K562 (cell line): ENCODE measurements around the gene TSPAN18. TPM values are rescaled to one million over a fixed set of nuclear protein-coding genes. Genes with fewer than 3 reads are reported as not detected.

Experiments used
- ATAC-seq: fragments of 200-7000 bp; cut with Tn5 transposase; 3 replicates; pipeline ENCODE4 v1.9.1; 2020; ENCODE audit warnings: moderate library complexity
- BruUV-seq: library from RNA; stranded (reverse); fragments of 400-500 nt; replicated peaks from 2 replicates; lab custom pipeline; 2021; lab: Mats Ljungman, UMichigan
- CTCF ChIA-PET: fragments of 300-600 bp; formaldehyde crosslinking; extraction: SDS; loops from one replicate; lab custom pipeline; 2021; ENCODE audit warnings: low intra/inter-chr PET ratio; lab: Yijun Ruan, JAX
- POLR2A ChIA-PET: fragments of 300-600, 350-650 bp; sonication (Branson Sonifier 250); formaldehyde crosslinking; extraction: SDS; loops from one replicate; lab custom pipeline; 2021; ENCODE audit warnings: antibody characterized with exemption, inconsistent platforms; lab: Yijun Ruan, JAX
- DNase-seq, 4 experiments: peaks; one replicate each; pipeline versions ENCODE4 v3.0.0 to v3.0.0-alpha.2; 2011 to 2018; ENCODE audit warnings: low spot score in 3 of 4, mixed read lengths in 3 of 4; ENCODE audit errors: extremely low read depth in 1 of 4
- FAIRE-seq: peaks from 2 replicates; lab custom pipeline; 2011; peaks lifted over from hg19 to GRCh38; lab: Jason Lieb, UNC
- H2AFZ ChIP-seq: 2 replicates; pipeline ENCODE4 v1.6.0; 2011; ENCODE audit warnings: low read depth, low read length, control low read depth, inconsistent platforms
- H3K27ac ChIP-seq: fragments of 200-600 bp; 3 replicates; pipeline ENCODE4 v1.8.0; 2011; ENCODE audit warnings: low read depth, mild to moderate bottlenecking, control low read depth, inconsistent platforms, low read length, moderate library complexity, mixed read lengths; ENCODE audit errors: extremely low read depth
- H3K27me3 ChIP-seq, 2 experiments: fragments of 300-600 bp in 1 of 2; 2 replicates in 1 of 2; 3 replicates in 1 of 2; pipeline versions ENCODE4 v1.6.0 to v1.8.0; 2011; ENCODE audit warnings: inconsistent platforms in 2 of 2, low read length in 2 of 2, mild to moderate bottlenecking in 1 of 2, mixed read lengths in 1 of 2, moderate library complexity in 1 of 2; ENCODE audit not compliant: control insufficient read depth in 2 of 2, insufficient read depth in 2 of 2
- H3K36me3 ChIP-seq: fragments of 300-600 bp; 3 replicates; pipeline ENCODE4 v1.8.0; 2011; ENCODE audit warnings: mild to moderate bottlenecking, low read length, inconsistent platforms; ENCODE audit not compliant: control insufficient read depth, insufficient read depth
- H3K4me1 ChIP-seq, 2 experiments: fragments of 200-600 bp in 1 of 2; replicated peaks in 1 of 2; 2 replicates in 1 of 2; 3 replicates in 1 of 2; pipeline versions ENCODE4 v1.5.1 to v1.8.0; 2011; ENCODE audit warnings: inconsistent platforms in 2 of 2, low read length in 2 of 2, mild to moderate bottlenecking in 1 of 2, mixed read lengths in 1 of 2, moderate library complexity in 1 of 2; ENCODE audit not compliant: control insufficient read depth in 2 of 2, insufficient read depth in 2 of 2
- H3K4me2 ChIP-seq: 2 replicates; pipeline ENCODE4 v1.6.1; 2011; ENCODE audit warnings: low read length, control low read depth, inconsistent platforms, mixed read lengths; ENCODE audit not compliant: insufficient read depth
- H3K4me3 ChIP-seq: fragments of 200-600 bp; sonication (generic), shearing (Covaris generic); 2 replicates; pipeline ENCODE4 v1.5.1; 2016; ENCODE audit warnings: control low read depth, inconsistent platforms
- H3K79me2 ChIP-seq: fragments of 200-600 bp; 3 replicates; pipeline ENCODE4 v1.8.0; 2011; ENCODE audit warnings: low read length, inconsistent platforms; ENCODE audit not compliant: control insufficient read depth, insufficient read depth
- H3K9ac ChIP-seq, 2 experiments: 2 replicates each; pipeline versions ENCODE4 v1.6.0 to v1.6.1; 2011; ENCODE audit warnings: low read depth in 2 of 2, low read length in 2 of 2, control low read depth in 1 of 2, inconsistent platforms in 1 of 2, mild to moderate bottlenecking in 1 of 2, mixed read lengths in 1 of 2; ENCODE audit not compliant: insufficient read depth in 1 of 2
- H3K9me1 ChIP-seq: one replicate; pipeline ENCODE4 v1.6.0; 2011; ENCODE audit warnings: inconsistent platforms, mild to moderate bottlenecking, low read length, moderate library complexity; ENCODE audit not compliant: control insufficient read depth, insufficient read depth
- H3K9me3 ChIP-seq: replicated peaks from 2 replicates; pipeline ENCODE4 v1.5.1; 2011; ENCODE audit warnings: low read depth, low read length, inconsistent platforms; ENCODE audit not compliant: control insufficient read depth, insufficient read depth
- H4K20me1 ChIP-seq: replicated peaks from 2 replicates; pipeline ENCODE4 v1.6.1; 2011; ENCODE audit warnings: low read length, inconsistent platforms, mixed read lengths; ENCODE audit not compliant: control insufficient read depth, insufficient read depth
- KDM1A ChIP-seq, 2 experiments: fragments of 450-650 bp; IDR thresholded peaks; 2 replicates each; pipeline ENCODE4 v1.6.1; 2016; ENCODE audit warnings: mild to moderate bottlenecking in 2 of 2
- NCOA4 ChIP-seq: fragments of 450-650 bp; IDR thresholded peaks from 2 replicates; pipeline ENCODE4 v1.6.1; 2018; ENCODE audit warnings: mild to moderate bottlenecking; ENCODE audit not compliant: partially characterized antibody
- RBM25 ChIP-seq: fragments of 200-400 bp; formaldehyde crosslinking; IDR thresholded peaks from 2 replicates; pipeline ENCODE4 v1.6.1; 2018; ENCODE audit warnings: low read length, low read depth, moderate library complexity; ENCODE audit not compliant: severe bottlenecking
- VEZF1 ChIP-seq: fragments of 200-800 bp; sonication (Bioruptor generic); IDR thresholded peaks from 2 replicates; pipeline ENCODE4 v1.6.1; 2017; ENCODE audit warnings: missing genetic modification characterization, missing compliant biosample characterization
- ZNF197 ChIP-seq: fragments of 200-800 bp; sonication (Bioruptor generic); IDR thresholded peaks from 2 replicates; pipeline ENCODE4 v1.6.1; 2016; ENCODE audit warnings: low read depth, missing genetic modification characterization, missing compliant biosample characterization
- WGBS: fragments of 100-300 bp; shearing (Covaris generic); methylation state at CpG from one replicate; pipeline ENCODE4 v1.1.6; 2016; ENCODE audit warnings: low coverage, mixed read lengths; ENCODE audit not compliant: insufficient coverage; ENCODE audit errors: missing lambda C conversion rate; 5-methylcytosine and 5-hydroxymethylcytosine counted together
- in situ Hi-C: fragments of 300-500 bp; cut with MboI; formaldehyde crosslinking; loops from 4 replicates; pipeline ENCODE4 v1.15.0; 2018; ENCODE audit warnings: inconsistent platforms, mixed read lengths
- intact Hi-C: fragments of 100-400 bp; cut with micrococcal nuclease; formaldehyde crosslinking; loops from 2 replicates; pipeline ENCODE4 v1.14.2; 2022
- polyA plus RNA-seq, 8 experiments: library from polyadenylated mRNA; depleted of rRNA in 4 of 8; stranded (reverse) in 5 of 8; unstranded in 3 of 8; fragments of >200 nt; fragmentation: Nextera tagmentation in 2 of 8; fragmentation: Illumina TruSeq in 1 of 8; extraction: Ambion mirVana in 2 of 8; extraction: Trizol in 1 of 8; gene quantifications; 2 replicates each; pipeline versions ENCODE4 v1.2.1 to v1.2.3, GENCODE V29; 2011 to 2014; ENCODE audit warnings: inconsistent platforms in 1 of 8, missing spikeins in 1 of 8
- total RNA-seq, 7 experiments: library from RNA; depleted of rRNA in 6 of 7; stranded (reverse); fragments of >200 nt in 6 of 7; fragmentation: Illumina TruSeq in 2 of 7; extraction: Trizol in 2 of 7; gene quantifications; 2 replicates each; pipeline versions ENCODE4 v1.2.1 to v1.2.3, GENCODE V29; 2011 to 2021; ENCODE audit warnings: low replicate concordance in 1 of 7

The TSPAN18 gene
- total and polyA plus RNA-seq, 9 of the 15 experiments (the other 6 are each of a cell fraction or from before 2014, with no cell fraction given): 0.17 to 0.35 (median 0.22) TPM; not detected in 4

DNA sequence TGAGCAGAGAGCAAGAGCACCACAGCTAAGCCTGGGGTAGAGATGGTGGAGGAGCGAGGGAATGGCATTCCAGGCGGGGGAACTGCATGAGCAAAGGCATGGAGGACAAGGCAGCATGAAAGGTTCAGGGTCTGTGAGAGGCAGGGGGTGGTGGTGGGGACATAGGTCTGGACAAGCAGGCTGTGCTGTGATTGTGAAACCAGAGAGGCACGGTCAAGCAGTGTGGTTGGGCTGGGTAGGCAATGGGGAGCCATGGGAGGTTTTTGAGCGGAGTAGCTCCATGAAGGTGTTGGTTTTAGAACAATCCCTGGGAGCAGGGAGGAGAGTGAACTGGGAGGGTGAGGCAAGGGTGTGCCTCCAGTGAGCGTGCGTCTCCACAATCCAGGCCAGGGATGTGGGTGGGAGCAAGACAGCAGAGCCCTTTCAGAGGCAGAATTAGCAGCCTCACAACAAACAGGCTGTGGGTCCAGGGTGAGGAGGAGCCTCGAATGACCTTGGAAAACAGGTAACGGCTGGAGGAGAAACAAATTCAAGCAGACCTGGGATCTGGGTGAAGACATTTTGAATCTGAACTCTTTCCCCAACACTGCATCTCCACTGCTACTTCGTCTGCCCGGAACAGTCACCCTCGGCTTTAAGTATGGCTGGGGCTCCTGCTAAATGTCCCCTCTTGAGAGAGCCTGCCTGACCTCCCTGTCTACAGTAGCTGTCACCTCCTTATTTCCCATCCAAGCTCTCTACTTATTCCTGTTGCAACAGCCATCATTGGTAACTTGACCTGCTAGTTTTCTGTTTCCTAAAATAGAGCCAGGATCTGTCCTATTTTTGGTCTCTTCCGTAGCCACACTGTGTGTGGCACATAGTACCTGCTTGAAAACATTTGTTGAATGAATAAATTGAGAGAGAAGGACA is 27.0 kb upstream of the TSPAN18 start:
- Histone ChIP-seq H3K4me3 (no peak overlapping the region), H3K9me3 (0 out of 2 replicates have a peak, but pooled peaks cover 1% of the 10 kb centered on the region), H3K27me3 (peaks cover 2 to 14% of the 10 kb centered on the region in 2 experiments; a peak in 3 of 5 replicates), H3K9ac (no peak overlapping the region), H3K9me1 (no peaks in the 10 kb centered on the region), H3K4me2 (no peak overlapping the region), H3K27ac (no peak overlapping the region), H3K36me3 (no peaks in the 10 kb centered on the region), H2AFZ (no peak overlapping the region), H4K20me1 (no peaks in the 10 kb centered on the region), H3K4me1 (no peaks in the 10 kb centered on the region; a peak in 2 of 5 replicates), H3K79me2 (no peaks in the 10 kb centered on the region)
- TF ChIP-seq KDM1A (IDR thresholded peaks at IDR 0.05): peak in 1 of 2 experiments; percentile 16; a peak in 1 of 4 replicates
- TF ChIP-seq RBM25: no peak
- no peak for TF ChIP-seq NCOA4
- FAIRE-seq (no peak), DNase-seq (no peak), ATAC-seq (no peak)
- intact Hi-C loops: loop anchor here (5.0 kb wide), 1 partner anchor 77 kb away; no protein-coding TSS in a partner anchor
- ChIA-PET CTCF (no interaction called here), POLR2A (interaction anchor here (0.6 kb wide), 1 partner anchor 255 kb away, joined by 3 read pairs; no protein-coding TSS in a partner anchor)
- WGBS: 1% methylated on average over 12 of the region's 12 CpGs
- BruUV-seq: no TSS peak
- in situ Hi-C loops: no loop called here

GRCh38 chr11:44701276-44701675 is 25.5 kb upstream of the TSPAN18 start:
- ChIA-PET CTCF (no interaction called here), POLR2A (no interaction called here)
- H3K27ac ChIP-seq: no peak overlapping the region
- in situ Hi-C loops: no loop called here
- no peaks in the 10 kb centered on the region for H3K79me2 ChIP-seq
- H3K4me2 ChIP-seq: no peak overlapping the region
- FAIRE-seq: no peak
- ATAC-seq: no peak
- TF ChIP-seq VEZF1 (CRISPR knock-in tag) (peak; percentile 67), ZNF197 (no peak)
- peaks cover 2 to 14% of the 10 kb centered on the region in 2 experiments; a peak in 3 of 5 replicates for H3K27me3 ChIP-seq
- no peak overlapping the region for H3K4me3 ChIP-seq
- no peak overlapping the region for H3K9ac ChIP-seq
- intact Hi-C loops: no loop called here
- no peak overlapping the region for H2AFZ ChIP-seq
- H3K9me1 ChIP-seq: no peaks in the 10 kb centered on the region
- no peak for DNase-seq
- H3K36me3 ChIP-seq: no peaks in the 10 kb centered on the region
- no peaks in the 10 kb centered on the region; a peak in 1 of 5 replicates for H3K4me1 ChIP-seq
- H3K9me3 ChIP-seq: 0 out of 2 replicates have a peak, but pooled peaks cover 1% of the 10 kb centered on the region
- BruUV-seq: no TSS peak
- no peaks in the 10 kb centered on the region for H4K20me1 ChIP-seq
- WGBS: 0% methylated on average over 2 of the region's 2 CpGs
